Kidney tubule cell (primary cell): ENCODE measurements around the gene BECN2.

ENCODE experiments used
- DNase-seq: peaks from one replicate; pipeline ENCODE4 v3.0.0-alpha.2; 2018; ENCODE audit warnings: low spot score

BECN2 gene, protein sequence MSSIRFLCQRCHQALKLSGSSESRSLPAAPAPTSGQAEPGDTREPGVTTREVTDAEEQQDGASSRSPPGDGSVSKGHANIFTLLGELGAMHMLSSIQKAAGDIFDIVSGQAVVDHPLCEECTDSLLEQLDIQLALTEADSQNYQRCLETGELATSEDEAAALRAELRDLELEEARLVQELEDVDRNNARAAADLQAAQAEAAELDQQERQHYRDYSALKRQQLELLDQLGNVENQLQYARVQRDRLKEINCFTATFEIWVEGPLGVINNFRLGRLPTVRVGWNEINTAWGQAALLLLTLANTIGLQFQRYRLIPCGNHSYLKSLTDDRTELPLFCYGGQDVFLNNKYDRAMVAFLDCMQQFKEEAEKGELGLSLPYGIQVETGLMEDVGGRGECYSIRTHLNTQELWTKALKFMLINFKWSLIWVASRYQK

DNA sequence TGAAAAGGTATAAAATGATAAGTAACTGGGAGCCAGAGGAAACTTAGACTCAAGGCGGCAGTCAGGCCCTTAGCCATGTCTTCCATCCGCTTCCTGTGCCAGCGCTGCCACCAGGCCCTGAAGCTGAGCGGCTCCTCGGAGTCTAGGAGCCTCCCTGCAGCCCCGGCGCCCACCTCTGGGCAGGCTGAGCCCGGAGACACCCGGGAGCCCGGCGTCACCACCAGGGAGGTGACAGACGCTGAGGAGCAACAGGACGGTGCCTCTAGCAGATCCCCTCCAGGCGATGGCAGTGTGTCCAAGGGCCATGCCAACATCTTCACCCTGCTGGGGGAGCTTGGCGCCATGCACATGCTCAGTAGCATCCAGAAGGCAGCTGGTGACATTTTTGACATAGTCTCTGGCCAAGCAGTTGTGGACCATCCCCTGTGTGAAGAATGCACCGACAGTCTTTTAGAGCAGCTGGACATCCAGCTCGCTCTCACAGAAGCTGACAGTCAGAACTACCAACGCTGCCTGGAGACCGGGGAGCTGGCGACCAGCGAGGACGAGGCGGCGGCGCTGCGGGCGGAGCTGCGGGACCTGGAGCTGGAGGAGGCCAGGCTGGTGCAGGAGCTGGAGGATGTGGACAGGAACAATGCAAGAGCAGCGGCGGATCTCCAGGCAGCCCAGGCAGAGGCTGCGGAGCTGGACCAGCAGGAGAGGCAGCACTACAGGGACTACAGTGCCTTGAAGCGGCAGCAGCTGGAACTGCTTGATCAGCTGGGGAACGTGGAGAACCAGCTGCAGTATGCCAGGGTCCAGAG is at the start of gene BECN2:
BECN2 (plus strand) TSS at position 76 of the 803 bp plus-strand sequence; CDS start at position 76, 0 bp downstream.
- no peak for DNase-seq

DNA sequence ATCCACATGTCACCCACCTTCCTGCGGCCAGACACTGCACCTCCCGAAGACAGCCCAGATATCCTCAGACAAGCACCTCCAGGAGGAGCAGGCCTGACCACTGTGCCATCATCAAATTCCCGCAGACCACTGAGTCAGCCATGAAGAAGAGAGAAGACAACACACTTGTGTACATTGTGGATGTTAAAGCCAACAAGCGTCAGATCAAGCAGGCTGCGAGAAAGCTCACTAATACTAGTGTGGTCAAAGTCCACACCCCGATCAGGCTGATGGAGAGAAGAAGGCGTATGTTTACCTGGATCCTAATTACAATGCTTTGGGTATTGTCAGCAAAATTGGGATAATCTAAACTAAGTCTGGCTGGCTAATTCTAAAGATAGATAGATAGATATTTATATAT is 41.4 kb upstream of the BECN2 start:
- no peak for DNase-seq

GRCh38 chr1:241917487-241917886 is 40.1 kb upstream of the BECN2 start:
- DNase-seq: no peak

DNA sequence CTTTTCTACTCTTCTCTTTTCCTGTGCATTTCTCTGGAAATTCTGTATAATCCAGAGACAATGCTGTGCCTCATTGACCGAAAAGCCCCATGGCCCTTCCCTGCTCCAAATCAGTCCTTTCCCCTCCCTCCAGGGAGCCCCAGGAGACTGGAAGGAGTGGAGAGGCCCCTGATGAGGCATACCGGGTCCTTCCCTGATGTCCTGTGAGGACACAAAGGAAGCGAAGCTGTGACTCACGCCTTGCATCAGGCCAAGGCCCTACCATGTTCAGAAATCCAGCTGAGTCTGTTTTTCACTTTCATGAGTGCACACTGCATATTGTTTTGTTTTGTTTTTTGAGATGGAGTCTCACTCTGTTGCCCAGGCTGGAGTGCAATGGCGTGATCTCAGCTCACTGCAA is 38.7 kb upstream of the BECN2 start:
- DNase-seq: peak; percentile 40

DNA sequence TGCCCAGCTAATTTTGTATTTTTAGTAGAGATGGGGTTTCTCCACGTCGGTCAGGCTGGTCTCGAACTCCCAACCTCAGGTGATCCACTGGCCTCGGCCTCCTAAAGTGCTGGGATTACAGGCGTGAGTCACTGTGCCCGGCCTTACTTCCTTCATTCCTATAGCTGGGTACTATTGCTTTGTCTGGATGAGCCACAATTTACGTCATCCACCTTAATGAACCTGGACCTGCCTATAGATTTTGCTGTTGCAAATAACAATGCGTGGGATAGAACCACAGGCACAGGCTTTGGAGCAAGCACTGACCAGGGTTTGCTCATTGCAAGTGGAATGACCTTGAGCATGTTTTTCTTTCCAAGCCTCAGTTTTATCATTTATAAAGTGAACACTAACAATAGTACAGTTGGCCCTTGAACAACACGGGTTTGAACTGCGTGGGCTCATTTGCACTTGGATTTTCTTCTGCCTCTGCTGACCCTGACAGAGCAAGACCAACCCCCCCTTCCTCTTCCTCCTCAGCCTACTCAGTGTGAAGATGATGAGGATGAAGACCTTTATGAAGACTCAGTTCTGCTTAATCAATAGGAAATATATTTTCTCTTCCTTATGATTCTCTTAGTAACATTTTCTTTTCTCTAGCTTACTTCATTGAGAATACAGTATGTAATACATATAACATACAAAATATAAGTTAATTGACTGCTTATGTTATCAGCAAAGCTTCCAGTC is 33.3 kb upstream of the BECN2 start:
- no peak for DNase-seq

GRCh38 chr1:241926141-241926540 is 31.4 kb upstream of the BECN2 start:
- no peak for DNase-seq

DNA sequence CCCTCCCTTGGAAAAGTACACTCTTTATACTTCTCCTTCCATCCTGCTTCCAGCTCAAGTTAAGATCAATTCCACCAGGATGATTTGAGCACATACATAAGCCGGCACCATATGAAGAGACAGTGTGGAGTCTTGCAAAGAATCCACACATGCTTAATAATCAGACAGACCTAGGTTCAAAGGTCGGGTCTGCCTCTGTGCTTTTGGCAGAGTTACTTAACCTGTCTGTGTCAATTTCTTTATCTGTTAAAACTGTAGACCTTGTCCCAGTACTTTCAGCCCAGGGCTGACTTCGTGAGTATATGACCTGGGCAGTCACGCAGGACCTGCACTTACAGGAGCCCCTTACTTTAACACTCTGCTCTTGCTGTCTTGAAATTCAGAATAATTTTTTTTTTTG is 30.2 kb upstream of the BECN2 start:
- DNase-seq: no peak

DNA sequence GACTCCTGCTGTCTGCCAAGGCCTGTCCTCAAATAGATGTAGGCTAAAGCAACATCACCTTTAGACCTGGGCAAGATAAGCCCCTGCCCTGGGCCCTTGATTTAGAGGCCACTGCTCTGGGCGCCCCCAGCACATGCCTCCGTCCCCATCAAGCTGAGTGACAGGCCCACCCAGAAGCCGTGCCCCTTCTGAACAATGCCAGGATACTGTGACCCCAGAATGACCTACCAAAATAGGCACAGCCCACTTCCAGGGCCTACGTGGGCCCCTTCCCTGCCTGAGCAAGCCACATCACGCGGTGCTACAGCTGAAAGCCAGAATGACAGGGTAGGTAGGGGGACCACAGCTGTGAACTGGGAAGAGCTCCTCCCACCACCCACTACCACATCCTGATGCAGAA is 24.7 kb upstream of the BECN2 start:
- DNase-seq: no peak

GRCh38 chr1:241934201-241934848 is 23.2 kb upstream of the BECN2 start:
- DNase-seq: peak; percentile 80

DNA sequence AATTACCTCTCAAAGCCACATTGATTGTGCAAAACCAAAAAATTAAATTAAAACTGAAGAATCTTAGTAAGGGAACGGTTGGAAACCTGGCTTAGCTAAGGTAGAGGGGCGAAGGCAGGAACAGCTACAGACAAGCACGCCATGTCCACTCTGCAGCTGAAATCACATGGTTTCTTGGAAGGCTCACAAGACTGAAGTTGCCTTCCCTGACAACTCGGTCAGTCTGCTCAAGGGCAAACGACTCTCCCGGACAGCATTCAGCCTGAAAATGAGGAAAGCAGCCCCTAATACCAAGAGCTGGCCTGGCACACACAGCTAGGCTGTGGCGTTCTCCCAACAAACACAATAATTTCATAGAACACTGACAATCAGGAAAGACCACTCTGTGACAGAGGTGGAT is 22.7 kb upstream of the BECN2 start:
- DNase-seq: no peak

GRCh38 chr1:241939798-241940197 is 17.8 kb upstream of the BECN2 start:
- DNase-seq: no peak

DNA sequence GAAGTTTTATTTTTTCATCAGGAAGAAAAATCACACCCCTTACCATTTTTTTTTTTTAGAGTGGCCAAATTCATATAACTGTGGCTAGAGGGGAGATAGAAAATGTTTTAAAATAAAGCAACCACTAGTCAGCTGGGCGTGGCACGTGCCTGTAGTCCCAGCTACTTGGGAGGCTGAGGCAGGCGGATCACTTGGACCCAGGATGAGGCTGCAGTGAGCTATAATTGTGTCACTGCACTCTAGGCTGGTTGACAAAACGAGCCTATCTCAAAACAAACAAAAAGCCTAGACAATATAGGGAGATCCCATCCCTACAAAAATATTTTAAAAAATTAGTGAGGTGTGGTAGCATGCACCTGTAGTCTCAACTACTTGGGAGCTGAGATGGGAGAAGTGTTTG is 14.8 kb upstream of the BECN2 start:
- no peak for DNase-seq

- DNase-seq: no peak
These were observed 13.3 kb upstream of the BECN2 start for GRCh38 chr1:241944300-241944699.

GRCh38 chr1:241947354-241947753 is 10.2 kb upstream of the BECN2 start:
- DNase-seq: no peak

- peak; percentile 28 for DNase-seq
These were observed 7.2 kb upstream of the BECN2 start for GRCh38 chr1:241950390-241950789.

DNA sequence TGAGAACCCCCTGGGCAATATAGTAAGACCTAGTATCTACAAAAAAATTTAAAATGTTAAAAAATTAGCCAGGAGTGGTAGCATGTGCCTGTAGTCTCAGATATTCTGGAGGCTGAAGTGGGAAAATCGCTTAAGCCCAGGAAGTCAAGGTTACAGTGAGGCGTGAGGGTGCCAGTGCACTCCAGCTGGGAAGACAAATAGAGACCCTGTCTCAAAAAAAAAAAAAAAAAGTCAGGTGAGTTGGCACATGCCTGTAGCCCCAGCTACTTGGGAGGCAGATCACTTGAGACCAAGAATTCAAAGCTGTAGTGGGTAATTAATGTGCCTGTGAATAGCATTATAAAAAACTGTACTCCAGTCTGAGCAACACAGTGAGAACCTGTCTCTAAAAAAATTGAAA is 4.6 kb downstream of the BECN2 start:
- no peak for DNase-seq

DNA sequence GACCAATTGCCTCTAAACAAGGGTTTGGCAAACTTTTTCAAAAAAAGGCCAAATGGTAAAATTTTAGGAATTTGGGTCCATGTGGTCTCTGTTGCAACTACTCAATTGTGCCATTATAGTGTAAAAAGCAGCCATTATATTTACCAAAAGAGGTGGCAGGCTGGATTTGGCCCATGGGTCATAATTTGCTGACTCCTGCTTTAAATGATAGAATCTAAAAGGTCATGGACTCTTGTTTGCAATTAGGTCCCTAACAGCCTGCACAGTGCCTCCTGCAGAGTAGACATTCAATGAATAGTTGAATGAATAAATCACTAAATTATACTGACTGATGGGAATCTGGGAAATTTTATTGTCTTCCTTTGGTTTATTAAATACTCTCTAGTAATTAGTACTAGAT is 6.2 kb downstream of the BECN2 start:
- DNase-seq: no peak

DNA sequence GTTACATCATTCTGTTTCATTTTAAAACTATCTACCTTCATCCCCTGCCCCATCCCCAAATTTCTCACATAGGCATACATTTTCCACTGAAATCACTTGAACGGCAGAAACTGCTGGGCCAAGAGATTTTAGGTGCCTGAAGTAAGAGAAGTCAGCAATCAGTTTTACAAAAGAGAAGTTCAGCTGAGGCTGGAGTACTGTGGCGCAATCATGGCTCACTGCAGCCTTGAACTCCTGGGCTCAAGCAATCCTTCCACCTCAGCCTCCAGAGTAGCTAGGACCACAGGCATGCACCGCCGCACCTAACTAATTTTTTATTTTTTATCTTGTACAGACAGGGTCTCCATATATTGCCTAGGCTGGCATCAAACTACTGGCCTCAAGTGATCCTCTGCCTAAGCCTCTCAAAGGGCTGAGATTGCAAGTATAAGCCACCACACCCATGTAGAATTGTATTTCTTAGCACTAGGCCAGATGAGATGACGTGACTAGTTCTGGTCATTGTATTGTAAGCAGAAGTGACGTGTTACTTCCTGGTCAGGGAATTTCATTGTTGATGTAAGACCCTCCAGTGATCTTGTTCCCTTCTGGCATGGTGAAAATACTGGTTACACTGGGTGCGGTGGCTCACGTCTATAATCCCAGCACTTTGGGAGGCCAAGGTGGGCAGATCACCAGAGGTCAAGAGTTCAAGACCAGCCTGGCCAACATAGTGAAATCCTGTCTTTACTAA is 7.1 kb downstream of the BECN2 start:
- no peak for DNase-seq

GRCh38 chr1:241968611-241969010 is 11.0 kb downstream of the BECN2 start:
- DNase-seq: no peak

- DNase-seq: peak; percentile 65
These were observed 15.3 kb downstream of the BECN2 start for GRCh38 chr1:241972703-241973369.

DNA sequence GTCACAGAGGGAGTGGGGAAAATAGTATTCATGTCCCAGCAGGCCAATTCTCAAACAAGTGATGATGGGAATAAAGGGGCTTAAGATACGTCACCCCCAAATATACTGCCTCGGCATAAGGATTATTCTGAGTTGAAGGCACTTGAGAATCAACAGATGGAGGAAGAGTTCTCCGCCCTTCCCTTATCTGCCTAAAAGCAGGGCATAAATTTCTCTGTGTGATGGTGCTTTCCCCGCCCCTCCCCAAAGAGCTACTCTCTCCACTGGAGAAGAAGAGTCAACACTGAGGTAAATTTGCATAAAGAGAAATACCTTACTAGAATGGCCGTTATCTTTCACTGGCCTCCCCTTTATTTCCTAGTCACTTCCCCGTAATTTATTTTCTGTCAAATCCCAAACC is 18.7 kb downstream of the BECN2 start:
- no peak for DNase-seq
